Vagina (tissue), 2 donors: ENCODE data around the gene ABI1. TPM values are rescaled to one million over a fixed set of nuclear protein-coding genes. Genes with fewer than 3 reads are reported as not detected.

Experiments used
- DNase-seq, 2 donors: peaks; one replicate each; pipeline ENCODE4 v3.0.0-alpha.2; 2017; ENCODE audit errors: extremely low spot score in 2 of 2
- H3K27ac ChIP-seq: fragments of 200-600 bp; sonication (generic); one replicate; pipeline ENCODE4 v1.5.1; 2019
- H3K27me3 ChIP-seq: fragments of 200-600 bp; sonication (generic); one replicate; pipeline ENCODE4 v1.5.1; 2019
- H3K36me3 ChIP-seq, 2 donors: fragments of 200-600 bp; sonication (generic); one replicate each; pipeline ENCODE4 v1.5.1; 2017 to 2019
- H3K4me1 ChIP-seq: fragments of 200-600 bp; sonication (generic); one replicate; pipeline ENCODE4 v1.5.1; 2019
- H3K4me3 ChIP-seq, 2 donors: fragments of 200-600 bp; sonication (generic); 1 replicate in 1 of 2; 2 replicates in 1 of 2; pipeline ENCODE4 v1.5.1; 2016 to 2019
- H3K9me3 ChIP-seq: fragments of 200-600 bp; sonication (generic); one replicate; pipeline ENCODE4 v1.5.1; 2019
- CTCF ChIP-seq, 3 experiments: fragments of 450-650 bp in 2 of 3; fragments of 200-600 bp in 1 of 3; sonication (generic) in 1 of 3; IDR thresholded peaks; one replicate each; pipeline ENCODE4 v1.5.1; 2017 to 2019; ENCODE audit warnings: antibody characterized with exemption in 3 of 3, mild to moderate bottlenecking in 2 of 3, moderate library complexity in 2 of 3
- POLR2A ChIP-seq, 2 donors: fragments of 450-650 bp; IDR thresholded peaks; one replicate each; pipeline ENCODE4 v1.6.1; 2017; ENCODE audit warnings: antibody characterized with exemption in 2 of 2, mild to moderate bottlenecking in 2 of 2, moderate library complexity in 2 of 2
- POLR2AphosphoS5 ChIP-seq, 2 donors: sonication (generic); formaldehyde crosslinking; IDR thresholded peaks; one replicate each; pipeline ENCODE4 v1.9.0; 2017; ENCODE audit warnings: antibody characterized with exemption in 2 of 2, mild to moderate bottlenecking in 2 of 2, low read depth in 1 of 2; ENCODE audit not compliant: insufficient read depth in 1 of 2
- intact Hi-C: fragments of 100-400 bp; cut with DNase I; formaldehyde crosslinking; loops from one replicate; pipeline ENCODE4 v1.15.1; 2023
- total RNA-seq: library from RNA; depleted of rRNA; stranded (reverse); fragments of >200 nt; gene quantifications from one replicate; pipeline ENCODE4 v1.2.3, GENCODE V29; 2016

Gene ABI1
- total RNA-seq, 1 donor from 2014 or later, result 26.0 TPM

GRCh38 chr10:26737730-26738129, 123.0 kb downstream of the ABI1 start:
- peaks cover 0 to 9% of the 10 kb centered on the region in 2 donors for H3K36me3 ChIP-seq
- no peaks in the 10 kb centered on the region for H3K27me3 ChIP-seq
- TF ChIP-seq POLR2A (IDR thresholded peaks at IDR 0.05) (no peak), CTCF (IDR thresholded peaks at IDR 0.05) (no peak), POLR2AphosphoS5 (IDR thresholded peaks at IDR 0.05; ENCODE audit: insufficient read depth in 1 of 2, low read depth in 1 of 2) (no peak)
- H3K27ac ChIP-seq, result no peak overlapping the region
- no peaks in the 10 kb centered on the region for H3K9me3 ChIP-seq
- no peak for DNase-seq
- no peak overlapping the region for H3K4me3 ChIP-seq
- H3K4me1 ChIP-seq, result no peaks in the 10 kb centered on the region
- intact Hi-C loops, result no loop called here

GRCh38 chr10:26735435-26735834, 125.3 kb downstream of the ABI1 start:
- H3K9me3 ChIP-seq, result no peaks in the 10 kb centered on the region
- no peak overlapping the region for H3K27ac ChIP-seq

GRCh38 chr10:26733750-26734568, 126.8 kb downstream of the ABI1 start:
- Histone ChIP-seq H3K36me3 (peaks cover 0 to 6% of the 10 kb centered on the region in 2 donors), H3K9me3 (no peaks in the 10 kb centered on the region), H3K27me3 (no peaks in the 10 kb centered on the region), H3K27ac (no peak overlapping the region), H3K4me1 (no peaks in the 10 kb centered on the region), H3K4me3 (no peak overlapping the region)
- TF ChIP-seq POLR2AphosphoS5 (IDR thresholded peaks at IDR 0.05; ENCODE audit: insufficient read depth in 1 of 2, low read depth in 1 of 2) (no peak), CTCF (IDR thresholded peaks at IDR 0.05) (no peak), POLR2A (IDR thresholded peaks at IDR 0.05) (no peak)
- intact Hi-C loops, result no loop called here
- DNase-seq, result no peak

More at GRCh38 chr10:26735435-26735834, 125.3 kb downstream of the ABI1 start:
- Histone ChIP-seq H3K4me3 (no peak overlapping the region), H3K27me3 (no peaks in the 10 kb centered on the region), H3K36me3 (peaks cover 0 to 6% of the 10 kb centered on the region in 2 donors), H3K4me1 (no peaks in the 10 kb centered on the region)
- DNase-seq, result no peak
- TF ChIP-seq POLR2AphosphoS5 (IDR thresholded peaks at IDR 0.05; ENCODE audit: insufficient read depth in 1 of 2, low read depth in 1 of 2), result no peak
- no peak for TF ChIP-seq POLR2A (IDR thresholded peaks at IDR 0.05)
- no peak for TF ChIP-seq CTCF (IDR thresholded peaks at IDR 0.05)
- intact Hi-C loops, result no loop called here

GRCh38 chr10:26730552-26730951, 130.2 kb downstream of the ABI1 start:
- Histone ChIP-seq H3K4me3 (no peak overlapping the region), H3K27ac (no peak overlapping the region), H3K36me3 (peaks cover 0 to 5% of the 10 kb centered on the region in 2 donors), H3K27me3 (no peaks in the 10 kb centered on the region), H3K4me1 (no peaks in the 10 kb centered on the region), H3K9me3 (no peaks in the 10 kb centered on the region)
- TF ChIP-seq POLR2A (IDR thresholded peaks at IDR 0.05) (no peak), POLR2AphosphoS5 (IDR thresholded peaks at IDR 0.05; ENCODE audit: insufficient read depth in 1 of 2, low read depth in 1 of 2) (no peak), CTCF (IDR thresholded peaks at IDR 0.05) (no peak)
- intact Hi-C loops, result no loop called here
- DNase-seq, result no peak

GRCh38 chr10:26729395-26729794, 131.4 kb downstream of the ABI1 start:
- no peak for DNase-seq
- TF ChIP-seq POLR2AphosphoS5 (IDR thresholded peaks at IDR 0.05; ENCODE audit: insufficient read depth in 1 of 2, low read depth in 1 of 2) (no peak), CTCF (IDR thresholded peaks at IDR 0.05) (no peak), POLR2A (IDR thresholded peaks at IDR 0.05) (no peak)
- Histone ChIP-seq H3K27me3 (no peaks in the 10 kb centered on the region), H3K4me1 (no peaks in the 10 kb centered on the region), H3K9me3 (no peaks in the 10 kb centered on the region), H3K27ac (no peak overlapping the region), H3K36me3 (peaks cover 0 to 9% of the 10 kb centered on the region in 2 donors), H3K4me3 (no peak overlapping the region)
- intact Hi-C loops, result loop anchor here (5.0 kb wide), 1 partner anchor 158 kb away; no protein-coding TSS in a partner anchor
